SJSA1 (cell line): Measurements from ENCODE around the gene TBP. TPM values are rescaled to one million over a fixed set of nuclear protein-coding genes. Genes with fewer than 3 reads are reported as not detected.

ENCODE experiments used
- DNase-seq, 2 experiments: peaks; one replicate each; pipeline ENCODE4 v3.0.0-alpha.2; 2015 to 2020; ENCODE audit warnings: low spot score in 2 of 2, low read depth in 1 of 2
- H3K27ac ChIP-seq: fragments of 250-450 bp; sonication (Bioruptor Pico); 2 replicates; pipeline ENCODE4 v1.5.1; 2020; ENCODE audit warnings: mild to moderate bottlenecking, moderate library complexity
- H3K27me3 ChIP-seq: fragments of 250-450 bp; sonication (Bioruptor Pico); replicated peaks from 2 replicates; pipeline ENCODE4 v1.5.1; 2020; ENCODE audit warnings: mild to moderate bottlenecking, moderate library complexity
- H3K36me3 ChIP-seq: fragments of 250-450 bp; sonication (Bioruptor Pico); 2 replicates; pipeline ENCODE4 v1.5.1; 2020; ENCODE audit warnings: mild to moderate bottlenecking
- H3K4me1 ChIP-seq: fragments of 250-450 bp; sonication (Bioruptor Pico); replicated peaks from 2 replicates; pipeline ENCODE4 v1.6.1; 2021; ENCODE audit warnings: mild to moderate bottlenecking
- H3K4me3 ChIP-seq: fragments of 250-450 bp; sonication (Bioruptor Pico); 2 replicates; pipeline ENCODE4 v1.5.1; 2020; ENCODE audit warnings: mild to moderate bottlenecking
- H3K9me3 ChIP-seq: fragments of 250-450 bp; sonication (Bioruptor Pico); replicated peaks from 2 replicates; pipeline ENCODE4 v1.5.1; 2020; ENCODE audit warnings: mild to moderate bottlenecking
- total RNA-seq: library from RNA; depleted of rRNA; stranded (reverse); fragments of >200 nt; shearing (Covaris generic); gene quantifications from 2 replicates; pipeline ENCODE4 v1.2.3, GENCODE V29; 2014

Gene TBP
- total RNA-seq, 1 experiment from 2014 or later, result 25.0 TPM

- Histone ChIP-seq H3K9me3 (no peaks in the 10 kb centered on the region), H3K27me3 (no peaks in the 10 kb centered on the region), H3K36me3 (peaks cover 53% of the 10 kb centered on the region), H3K4me3 (peak overlapping the region; percentile 81), H3K4me1 (peaks cover 17% of the 10 kb centered on the region), H3K27ac (peak overlapping the region; percentile 98)
- DNase-seq, result no peak
These were observed 596 bp upstream of the TBP start for GRCh38 chr6:170553534-170554012.

GRCh38 chr6:170554796-170555137 lies 598 bp downstream of the TBP start:
- Histone ChIP-seq H3K36me3 (peaks cover 53% of the 10 kb centered on the region), H3K27me3 (no peaks in the 10 kb centered on the region), H3K4me1 (peaks cover 17% of the 10 kb centered on the region), H3K4me3 (peak overlapping the region; percentile 81), H3K9me3 (no peaks in the 10 kb centered on the region), H3K27ac (peak overlapping the region; percentile 73)
- DNase-seq, result no peak

GRCh38 chr6:170555305-170555704 lies 1.1 kb downstream of the TBP start:
- Histone ChIP-seq H3K36me3 (peaks cover 53% of the 10 kb centered on the region), H3K4me1 (peaks cover 17% of the 10 kb centered on the region), H3K9me3 (no peaks in the 10 kb centered on the region), H3K27me3 (no peaks in the 10 kb centered on the region), H3K27ac (peak overlapping the region; percentile 73; the same call in 1 of the 2 replicates), H3K4me3 (peak overlapping the region; percentile 81)
- no peak for DNase-seq

- peaks cover 79% of the 10 kb centered on the region for H3K36me3 ChIP-seq
These were observed 7.4 kb downstream of the TBP start for GRCh38 chr6:170561555-170561954.

GRCh38 chr6:170564936-170565530 lies 10.9 kb downstream of the TBP start:
- no peaks in the 10 kb centered on the region for H3K9me3 ChIP-seq
- H3K4me1 ChIP-seq, result no peaks in the 10 kb centered on the region
- H3K4me3 ChIP-seq, result no peak overlapping the region
- no peak overlapping the region for H3K27ac ChIP-seq
- no peak for DNase-seq
- H3K27me3 ChIP-seq, result no peaks in the 10 kb centered on the region
- peaks cover 83% of the 10 kb centered on the region for H3K36me3 ChIP-seq

More at GRCh38 chr6:170561555-170561954, 7.4 kb downstream of the TBP start:
- H3K27me3 ChIP-seq, result no peaks in the 10 kb centered on the region
- H3K9me3 ChIP-seq, result no peaks in the 10 kb centered on the region
- H3K4me1 ChIP-seq, result no peaks in the 10 kb centered on the region
- DNase-seq, result no peak
- no peak overlapping the region for H3K27ac ChIP-seq
- H3K4me3 ChIP-seq, result no peak overlapping the region

GRCh38 chr6:170572704-170573466 lies 18.7 kb downstream of the TBP start:
- no peaks in the 10 kb centered on the region for H3K4me1 ChIP-seq
- no peak for DNase-seq
- no peaks in the 10 kb centered on the region for H3K9me3 ChIP-seq
- peaks cover 84% of the 10 kb centered on the region for H3K36me3 ChIP-seq
- no peak overlapping the region for H3K4me3 ChIP-seq
- no peaks in the 10 kb centered on the region for H3K27me3 ChIP-seq
- no peak overlapping the region for H3K27ac ChIP-seq

- DNase-seq, result no peak
- H3K36me3 ChIP-seq, result peaks cover 88% of the 10 kb centered on the region
These were observed 21.1 kb downstream of the TBP start for GRCh38 chr6:170575250-170575649.

GRCh38 chr6:170578909-170579308 lies 24.7 kb downstream of the TBP start:
- H3K27me3 ChIP-seq, result no peaks in the 10 kb centered on the region
- no peak for DNase-seq
- H3K4me1 ChIP-seq, result no peaks in the 10 kb centered on the region
- no peak overlapping the region for H3K4me3 ChIP-seq
- H3K27ac ChIP-seq, result no peak overlapping the region
- peaks cover 89% of the 10 kb centered on the region for H3K36me3 ChIP-seq
- H3K9me3 ChIP-seq, result no peaks in the 10 kb centered on the region

More at GRCh38 chr6:170575250-170575649, 21.1 kb downstream of the TBP start:
- Histone ChIP-seq H3K4me1 (no peaks in the 10 kb centered on the region), H3K4me3 (no peak overlapping the region), H3K27me3 (no peaks in the 10 kb centered on the region), H3K27ac (no peak overlapping the region), H3K9me3 (no peaks in the 10 kb centered on the region)

GRCh38 chr6:170583756-170584180 lies 29.6 kb downstream of the TBP start:
- H3K36me3 ChIP-seq, result peaks cover 57% of the 10 kb centered on the region
- peak overlapping the region; percentile 51 for H3K27ac ChIP-seq
- H3K4me3 ChIP-seq, result peak overlapping the region; percentile 99
- no peak for DNase-seq
- H3K27me3 ChIP-seq, result no peaks in the 10 kb centered on the region
- H3K4me1 ChIP-seq, result no peaks in the 10 kb centered on the region
- H3K9me3 ChIP-seq, result no peaks in the 10 kb centered on the region

- H3K27me3 ChIP-seq, result no peaks in the 10 kb centered on the region
- no peaks in the 10 kb centered on the region for H3K4me1 ChIP-seq
- H3K9me3 ChIP-seq, result no peaks in the 10 kb centered on the region
- DNase-seq, result peak; percentile 73 to 93
- peak within 1 kb of the TSS; percentile 99 for H3K4me3 ChIP-seq
- H3K27ac ChIP-seq, result peak within 1 kb of the TSS; percentile 51
- H3K36me3 ChIP-seq, result peaks cover 51% of the 10 kb centered on the region
These were observed 30.2 kb downstream of the TBP start, which contains the start of gene PDCD2 for GRCh38 chr6:170584181-170584953. TSS of gene PDCD2 (minus strand) at chr6:170584637. CDS start at chr6:170584581, 56 bp downstream.

GRCh38 chr6:170584954-170585498 lies 30.9 kb downstream of the TBP start:
- H3K36me3 ChIP-seq, result peaks cover 44% of the 10 kb centered on the region
- no peaks in the 10 kb centered on the region for H3K9me3 ChIP-seq
- no peaks in the 10 kb centered on the region for H3K27me3 ChIP-seq
- no peaks in the 10 kb centered on the region for H3K4me1 ChIP-seq
- DNase-seq, result no peak
- H3K27ac ChIP-seq, result peak overlapping the region; percentile 16; the same call in 1 of the 2 replicates
- peak overlapping the region; percentile 99 for H3K4me3 ChIP-seq

GRCh38 chr6:170590725-170591124 lies 36.6 kb downstream of the TBP start:
- Histone ChIP-seq H3K4me3 (no peak overlapping the region), H3K4me1 (no peaks in the 10 kb centered on the region), H3K27ac (no peak overlapping the region), H3K27me3 (no peaks in the 10 kb centered on the region), H3K36me3 (no peaks in the 10 kb centered on the region), H3K9me3 (no peaks in the 10 kb centered on the region)
- DNase-seq, result no peak

GRCh38 chr6:170596426-170596825 lies 42.3 kb downstream of the TBP start:
- Histone ChIP-seq H3K27ac (no peak overlapping the region), H3K36me3 (no peaks in the 10 kb centered on the region), H3K27me3 (no peaks in the 10 kb centered on the region), H3K9me3 (no peaks in the 10 kb centered on the region), H3K4me1 (no peaks in the 10 kb centered on the region), H3K4me3 (no peak overlapping the region)
- DNase-seq, result no peak
